ENCODE data around the gene LRRC4C. TPM values are rescaled to one million over a fixed set of nuclear protein-coding genes. Genes with fewer than 3 reads are reported as not detected.

LRRC4C gene
- total RNA-seq, 1 donor from 2014 or later = 14.0 TPM

DNA sequence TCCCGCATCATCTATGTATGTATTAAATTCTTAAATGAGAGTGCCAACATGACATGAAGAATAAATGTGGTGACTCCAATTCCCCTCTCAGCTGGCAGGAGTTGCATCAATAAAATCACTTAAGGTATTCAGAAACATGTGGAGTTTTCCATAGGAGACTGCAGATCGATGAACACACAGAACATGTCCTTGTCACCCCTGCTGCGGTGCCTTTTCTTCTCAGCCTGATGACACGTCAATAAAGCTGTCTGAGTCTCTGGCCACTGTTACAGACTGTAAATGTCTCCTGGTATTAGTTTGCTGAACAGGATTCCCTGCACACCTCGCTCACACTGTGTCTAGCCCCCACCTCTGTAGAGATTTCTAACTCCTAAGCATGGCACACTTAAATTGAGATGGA lies 460.5 kb downstream of the LRRC4C start:
- no peaks in the 10 kb centered on the region for H3K9me3 Mint-ChIP-seq
- H3K27ac Mint-ChIP-seq = no peak overlapping the region

DNA sequence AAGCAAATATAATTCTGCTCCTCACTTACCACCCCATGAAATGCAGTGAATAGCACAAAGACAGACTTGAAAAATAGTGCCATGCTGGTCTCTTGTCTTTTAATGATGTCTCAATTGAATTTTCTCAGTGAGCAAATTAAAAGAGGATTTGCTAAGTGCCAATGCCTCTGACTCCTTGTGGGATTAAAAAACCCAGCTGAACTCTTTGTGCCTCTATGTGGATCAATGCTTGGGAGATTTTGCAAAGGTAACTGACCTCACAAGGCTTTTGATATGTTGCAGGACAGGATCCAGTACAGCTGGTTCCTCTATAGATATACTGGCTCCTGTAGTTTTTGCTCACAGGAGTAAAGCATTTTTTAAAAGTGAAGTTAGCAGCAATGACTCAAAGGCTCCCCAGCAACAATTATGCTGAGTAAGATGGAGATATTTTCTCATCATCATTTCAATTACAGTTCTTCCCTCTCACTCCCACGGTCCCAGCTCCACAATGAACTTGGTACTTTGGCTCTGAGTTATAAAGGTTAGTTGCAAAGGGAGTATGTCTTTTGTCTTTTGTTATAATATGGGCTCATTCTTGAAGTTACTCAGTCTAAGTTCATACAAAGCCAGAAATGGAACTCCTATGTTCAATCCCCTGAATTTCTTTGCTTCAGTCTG lies 471.5 kb downstream of the LRRC4C start:
- no peak for DNase-seq (ENCODE audit: extremely low spot score, unreplicated experiment)
- H3K27me3 Mint-ChIP-seq = no peaks in the 10 kb centered on the region
- H3K4me3 Mint-ChIP-seq = no peak overlapping the region
- TF ChIP-seq, protein P1, sequence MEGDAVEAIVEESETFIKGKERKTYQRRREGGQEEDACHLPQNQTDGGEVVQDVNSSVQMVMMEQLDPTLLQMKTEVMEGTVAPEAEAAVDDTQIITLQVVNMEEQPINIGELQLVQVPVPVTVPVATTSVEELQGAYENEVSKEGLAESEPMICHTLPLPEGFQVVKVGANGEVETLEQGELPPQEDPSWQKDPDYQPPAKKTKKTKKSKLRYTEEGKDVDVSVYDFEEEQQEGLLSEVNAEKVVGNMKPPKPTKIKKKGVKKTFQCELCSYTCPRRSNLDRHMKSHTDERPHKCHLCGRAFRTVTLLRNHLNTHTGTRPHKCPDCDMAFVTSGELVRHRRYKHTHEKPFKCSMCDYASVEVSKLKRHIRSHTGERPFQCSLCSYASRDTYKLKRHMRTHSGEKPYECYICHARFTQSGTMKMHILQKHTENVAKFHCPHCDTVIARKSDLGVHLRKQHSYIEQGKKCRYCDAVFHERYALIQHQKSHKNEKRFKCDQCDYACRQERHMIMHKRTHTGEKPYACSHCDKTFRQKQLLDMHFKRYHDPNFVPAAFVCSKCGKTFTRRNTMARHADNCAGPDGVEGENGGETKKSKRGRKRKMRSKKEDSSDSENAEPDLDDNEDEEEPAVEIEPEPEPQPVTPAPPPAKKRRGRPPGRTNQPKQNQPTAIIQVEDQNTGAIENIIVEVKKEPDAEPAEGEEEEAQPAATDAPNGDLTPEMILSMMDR (conservative IDR thresholded peaks at IDR 0.05) = no peak
- no peaks in the 10 kb centered on the region for H3K9me3 Mint-ChIP-seq
- peak overlapping the region; percentile 52 for H3K27ac Mint-ChIP-seq
- H3K36me3 Mint-ChIP-seq = no peaks in the 10 kb centered on the region
- H3K4me1 Mint-ChIP-seq (ENCODE audit: unreplicated experiment) = peaks cover 3% of the 10 kb centered on the region

More for the DNA sequence above, 460.5 kb downstream of the LRRC4C start:
- H3K4me1 Mint-ChIP-seq (ENCODE audit: unreplicated experiment) = peaks cover 4% of the 10 kb centered on the region
- H3K36me3 Mint-ChIP-seq = no peaks in the 10 kb centered on the region
- H3K27me3 Mint-ChIP-seq = peaks cover 3% of the 10 kb centered on the region
- TF ChIP-seq, protein P1 (conservative IDR thresholded peaks at IDR 0.05) = no peak
- DNase-seq (ENCODE audit: extremely low spot score, unreplicated experiment) = no peak
- no peak overlapping the region for H3K4me3 Mint-ChIP-seq

DNA sequence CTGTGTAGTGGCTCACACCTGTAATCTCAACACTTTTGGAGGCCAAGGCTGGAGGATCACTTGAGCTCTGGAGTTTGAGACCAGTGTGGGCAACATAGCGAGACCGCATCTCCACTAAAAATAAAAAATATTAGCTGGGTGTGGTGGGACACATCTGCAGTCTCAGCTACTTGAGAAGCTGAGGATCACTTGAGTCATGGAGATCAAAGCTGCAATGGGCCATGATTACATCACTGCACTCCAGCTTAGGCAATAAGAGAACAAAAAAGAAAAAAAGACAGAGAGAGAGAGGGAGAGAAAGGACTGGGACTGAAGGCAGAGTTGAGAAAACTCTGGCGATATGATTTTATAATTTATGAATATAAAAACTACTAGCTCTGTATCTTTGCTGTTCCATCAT lies 473.1 kb downstream of the LRRC4C start:
- no peaks in the 10 kb centered on the region for H3K36me3 Mint-ChIP-seq
- H3K4me1 Mint-ChIP-seq (ENCODE audit: unreplicated experiment) = peaks cover 3% of the 10 kb centered on the region
- H3K4me3 Mint-ChIP-seq = no peak overlapping the region
- TF ChIP-seq, protein P1 (conservative IDR thresholded peaks at IDR 0.05) = no peak
- H3K9me3 Mint-ChIP-seq = no peaks in the 10 kb centered on the region
- peak overlapping the region; percentile 12 for H3K27ac Mint-ChIP-seq
- H3K27me3 Mint-ChIP-seq = no peaks in the 10 kb centered on the region
- DNase-seq (ENCODE audit: extremely low spot score, unreplicated experiment) = no peak

DNA sequence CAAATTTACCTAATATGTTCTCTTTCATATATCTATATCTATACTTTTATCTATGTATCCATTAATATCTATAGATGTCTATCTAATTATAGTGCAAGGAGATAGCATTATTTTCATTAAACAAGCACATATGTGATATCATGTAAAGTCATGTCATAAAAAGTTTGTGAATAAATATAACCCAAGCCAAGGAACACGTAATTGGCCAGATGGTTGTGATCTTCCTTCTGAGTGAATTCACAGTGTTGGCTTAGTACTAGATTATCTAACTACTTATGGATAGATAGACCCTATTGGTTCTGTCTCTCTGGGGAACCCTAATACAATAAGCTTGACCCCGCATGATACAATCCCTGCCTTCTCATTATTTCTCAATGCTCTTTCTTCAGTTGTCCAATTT lies 484.4 kb downstream of the LRRC4C start:
- Mint-ChIP-seq H3K27ac (no peak overlapping the region), H3K4me3 (no peak overlapping the region), H3K27me3 (peaks cover 3% of the 10 kb centered on the region), H3K4me1 (ENCODE audit: unreplicated experiment) (no peaks in the 10 kb centered on the region), H3K36me3 (peaks cover 4% of the 10 kb centered on the region), H3K9me3 (peaks cover 11% of the 10 kb centered on the region)
- TF ChIP-seq, protein P1 (conservative IDR thresholded peaks at IDR 0.05) = no peak
- no peak for DNase-seq (ENCODE audit: extremely low spot score, unreplicated experiment)

DNA sequence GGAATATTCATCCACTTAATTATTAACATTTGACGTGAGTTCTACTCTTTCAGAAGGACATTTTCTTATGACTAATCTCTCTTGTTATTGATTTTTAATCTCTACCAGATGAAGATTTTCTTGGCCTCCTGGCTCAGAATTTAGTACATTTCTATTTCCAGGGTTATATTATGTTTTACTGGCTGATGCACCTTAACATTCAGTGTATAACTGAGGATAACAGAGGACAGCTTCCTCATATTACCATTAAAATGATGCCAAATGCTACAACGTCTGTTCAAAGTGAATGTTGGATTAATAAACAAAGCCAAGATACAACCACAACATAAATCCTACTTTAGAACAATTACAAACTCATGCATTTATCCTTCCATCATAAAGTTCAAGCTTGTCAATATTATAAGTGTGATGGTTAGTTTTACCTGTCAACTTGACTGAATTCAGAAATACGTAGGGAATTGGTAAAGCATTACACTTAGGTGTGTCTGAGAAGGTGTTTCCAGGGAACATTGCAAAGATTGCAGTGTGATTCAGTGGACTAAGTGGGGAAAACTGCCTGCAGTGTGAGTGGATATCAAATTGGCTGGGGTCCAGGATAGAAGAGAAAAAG lies 485.2 kb downstream of the LRRC4C start:
- DNase-seq (ENCODE audit: extremely low spot score, unreplicated experiment) = no peak
- H3K27ac Mint-ChIP-seq = no peak overlapping the region
- H3K36me3 Mint-ChIP-seq = peaks cover 4% of the 10 kb centered on the region
- TF ChIP-seq, protein P1 (conservative IDR thresholded peaks at IDR 0.05) = no peak
- H3K4me1 Mint-ChIP-seq (ENCODE audit: unreplicated experiment) = no peaks in the 10 kb centered on the region
- H3K9me3 Mint-ChIP-seq = peaks cover 11% of the 10 kb centered on the region
- H3K4me3 Mint-ChIP-seq = no peak overlapping the region
- peaks cover 3% of the 10 kb centered on the region for H3K27me3 Mint-ChIP-seq
